GM23338 (cell line): ENCODE data around the gene LEPR. TPM values are rescaled to one million over a fixed set of nuclear protein-coding genes. Genes with fewer than 3 reads are reported as not detected.

Experiments
- ATAC-seq: fragments of 200-7000 bp; cut with Tn5 transposase; 3 replicates; pipeline ENCODE4 v1.9.1; 2020
- DNase-seq: peaks from one replicate; pipeline ENCODE4 v3.0.0-alpha.2; 2015; ENCODE audit warnings: low spot score
- H2AFZ ChIP-seq: fragments of 200-600 bp; sonication (generic); 2 replicates; pipeline ENCODE4 v1.8.0; 2016; ENCODE audit warnings: antibody characterized with exemption, mild to moderate bottlenecking, moderate library complexity
- H3F3A ChIP-seq: fragments of 200-600 bp; sonication (generic); replicated peaks from 2 replicates; pipeline ENCODE4 v1.8.0; 2017; ENCODE audit warnings: antibody characterized with exemption, mixed run types, low read depth
- H3K27ac ChIP-seq: fragments of 200-600 bp; sonication (generic); 2 replicates; pipeline ENCODE4 v1.6.1; 2016; ENCODE audit warnings: low read depth
- H3K27me3 ChIP-seq: fragments of 200-600 bp; sonication (generic); 2 replicates; pipeline ENCODE4 v1.8.0; 2016; ENCODE audit warnings: mild to moderate bottlenecking, mixed run types, moderate library complexity; ENCODE audit not compliant: insufficient read depth
- H3K36me3 ChIP-seq: fragments of 200-600 bp; sonication (generic); 2 replicates; pipeline ENCODE4 v1.8.0; 2016; ENCODE audit warnings: mild to moderate bottlenecking; ENCODE audit not compliant: insufficient read depth
- H3K4me1 ChIP-seq: fragments of 200-600 bp; sonication (generic); 2 replicates; pipeline ENCODE4 v1.8.0; 2016; ENCODE audit warnings: mild to moderate bottlenecking, moderate library complexity; ENCODE audit not compliant: insufficient read depth
- H3K4me2 ChIP-seq: fragments of 200-600 bp; sonication (generic); 2 replicates; pipeline ENCODE4 v1.7.1; 2017; ENCODE audit warnings: mixed run types
- H3K4me3 ChIP-seq: fragments of 200-600 bp; sonication (generic); 2 replicates; pipeline ENCODE4 v1.6.1; 2016; ENCODE audit warnings: mixed run types
- H3K79me2 ChIP-seq: fragments of 200-600 bp; sonication (generic); replicated peaks from 2 replicates; pipeline ENCODE4 v1.8.0; 2017; ENCODE audit warnings: mild to moderate bottlenecking; ENCODE audit not compliant: insufficient read depth
- H3K9me2 ChIP-seq: fragments of 200-600 bp; sonication (generic); 2 replicates; pipeline ENCODE4 v1.8.0; 2017; ENCODE audit not compliant: insufficient read depth
- H4K20me1 ChIP-seq: fragments of 200-600 bp; sonication (generic); replicated peaks from 2 replicates; pipeline ENCODE4 v1.8.0; 2017; ENCODE audit warnings: mild to moderate bottlenecking; ENCODE audit not compliant: insufficient read depth
- H3K27ac Mint-ChIP-seq: 2 replicates; pipeline ENCODE4 v1.8.0; 2020; ENCODE audit warnings: inconsistent platforms, mild to moderate bottlenecking, moderate library complexity, mixed read lengths
- H3K27me3 Mint-ChIP-seq: 3 replicates; pipeline ENCODE4 v1.8.0; 2022; ENCODE audit warnings: low read depth, mild to moderate bottlenecking, moderate library complexity, mixed read lengths, inconsistent platforms; ENCODE audit not compliant: insufficient read depth, poor library complexity
- H3K36me3 Mint-ChIP-seq: 3 replicates; pipeline ENCODE4 v1.8.0; 2021; ENCODE audit warnings: low read depth, mild to moderate bottlenecking, inconsistent platforms, moderate library complexity, mixed read lengths
- H3K4me1 Mint-ChIP-seq: 3 replicates; pipeline ENCODE4 v1.8.0; 2020; ENCODE audit warnings: mild to moderate bottlenecking, inconsistent platforms, mixed read lengths
- H3K4me3 Mint-ChIP-seq: 3 replicates; pipeline ENCODE4 v1.8.0; 2021; ENCODE audit warnings: moderate library complexity, mild to moderate bottlenecking, inconsistent platforms, mixed read lengths
- H3K9me3 Mint-ChIP-seq: 3 replicates; pipeline ENCODE4 v1.8.0; 2020; ENCODE audit warnings: moderate library complexity, mild to moderate bottlenecking, inconsistent platforms, mixed read lengths
- CREB1 ChIP-seq: fragments of 250-450 bp; sonication (Bioruptor Pico); IDR thresholded peaks from 2 replicates; pipeline ENCODE4 v1.5.0; 2020; ENCODE audit warnings: low read depth, mild to moderate bottlenecking, moderate library complexity
- CTCF ChIP-seq, 2 experiments: fragments of 200-600 bp in 1 of 2; sonication (generic) in 1 of 2; conservative IDR thresholded peaks; 2 replicates each; pipeline versions ENCODE4 v1.5.1 to v1.6.1; 2016 to 2017; ENCODE audit warnings: antibody characterized with exemption in 2 of 2, low read depth in 2 of 2, mild to moderate bottlenecking in 2 of 2, moderate library complexity in 1 of 2
- EZH2 ChIP-seq: fragments of 200-600 bp; sonication (generic); IDR thresholded peaks from one replicate; pipeline ENCODE4 v1.8.0; 2017; ENCODE audit warnings: antibody characterized with exemption, mild to moderate bottlenecking, low read depth; ENCODE audit not compliant: unreplicated experiment
- JUNB ChIP-seq: IDR thresholded peaks from one replicate; pipeline ENCODE4 v1.6.1; 2016; ENCODE audit warnings: antibody characterized with exemption; ENCODE audit not compliant: unreplicated experiment
- NANOG ChIP-seq: IDR thresholded peaks from 2 replicates; pipeline ENCODE4 v1.6.1; 2016; ENCODE audit warnings: antibody characterized with exemption, borderline replicate concordance
- POLR2AphosphoS5 ChIP-seq: IDR thresholded peaks from 2 replicates; pipeline ENCODE4 v1.6.1; 2016; ENCODE audit warnings: antibody characterized with exemption, low read depth
- REST ChIP-seq: IDR thresholded peaks from one replicate; pipeline ENCODE4 v1.6.1; 2018; ENCODE audit warnings: antibody characterized with exemption; ENCODE audit not compliant: unreplicated experiment
- STAT1 ChIP-seq: IDR thresholded peaks from one replicate; pipeline ENCODE4 v1.6.1; 2016; ENCODE audit warnings: antibody characterized with exemption; ENCODE audit not compliant: unreplicated experiment
- ZNF114 ChIP-seq: fragments of 250-450 bp; sonication (Bioruptor Pico); IDR thresholded peaks from 2 replicates; pipeline ENCODE4 v1.5.0; 2020; ENCODE audit warnings: mild to moderate bottlenecking, moderate library complexity
- ZNF331 ChIP-seq: fragments of 250-450 bp; sonication (Bioruptor Pico); IDR thresholded peaks from 2 replicates; pipeline ENCODE4 v1.5.0; 2020; ENCODE audit warnings: low read depth, mild to moderate bottlenecking, moderate library complexity
- ZNF462 ChIP-seq: fragments of 250-450 bp; sonication (Bioruptor Pico); IDR thresholded peaks from 2 replicates; pipeline ENCODE4 v1.5.0; 2020; ENCODE audit warnings: mild to moderate bottlenecking, moderate library complexity
- polyA plus RNA-seq: library from polyadenylated mRNA; unstranded; fragments of >200 nt; fragmentation: Nextera tagmentation; extraction: Ambion mirVana; gene quantifications from 2 replicates; pipeline ENCODE4 v1.2.1, GENCODE V29; 2016
- total RNA-seq: library from RNA; depleted of rRNA; stranded (reverse); fragments of >200 nt; shearing (Covaris generic); gene quantifications from 2 replicates; pipeline ENCODE4 v1.2.3, GENCODE V29; 2014

Gene LEPR
- total and polyA plus RNA-seq, 2 experiments from 2014 or later: 2.1 to 4.7 TPM

GRCh38 chr1:65417729-65418128 is 2.7 kb upstream of the LEPR start:
- Histone ChIP-seq H3K27ac (no peak overlapping the region), H3K9me2 (no peaks in the 10 kb centered on the region), H3F3A (peaks cover 11% of the 10 kb centered on the region; the same call in 1 of the 2 replicates), H3K36me3 (no peaks in the 10 kb centered on the region), H2AFZ (no peak overlapping the region), H3K79me2 (peaks cover 15% of the 10 kb centered on the region), H3K4me1 (peaks cover 27% of the 10 kb centered on the region), H3K4me2 (no peak overlapping the region), H3K4me3 (no peak overlapping the region), H4K20me1 (no peaks in the 10 kb centered on the region), H3K27me3 (no peaks in the 10 kb centered on the region)
- H3K4me1 Mint-ChIP-seq: peaks cover 30% of the 10 kb centered on the region
- TF ChIP-seq STAT1: no peak
- TF ChIP-seq ZNF331: no peak
- TF ChIP-seq CTCF (conservative IDR thresholded peaks at IDR 0.05; ENCODE audit: low read depth in 2 of 2): no peak
- no peak for TF ChIP-seq REST
- TF ChIP-seq ZNF114 (CRISPR knock-in tag): no peak
- TF ChIP-seq POLR2AphosphoS5: no peak
- no peak for TF ChIP-seq EZH2
- no peak for TF ChIP-seq NANOG
- TF ChIP-seq JUNB: no peak
- TF ChIP-seq ZNF462 (CRISPR knock-in tag): no peak
- TF ChIP-seq CREB1 (CRISPR knock-in tag): no peak
- H3K4me3 Mint-ChIP-seq: no peak overlapping the region
- no peaks in the 10 kb centered on the region for H3K36me3 Mint-ChIP-seq
- peaks cover 6% of the 10 kb centered on the region; the same call in 1 of the 3 replicates for H3K9me3 Mint-ChIP-seq
- H3K27me3 Mint-ChIP-seq: no peaks in the 10 kb centered on the region
- DNase-seq (peak; percentile 31), ATAC-seq (no peak)
- H3K27ac Mint-ChIP-seq: no peak overlapping the region
